NCI-H146 treated with DMSO at 0.1 percent for 48 hours (cell line): ENCODE results near the gene RCCD1.
A peak's percentile ranks its signal among the peaks of the same experiment; 100 is the strongest.

Experiments
- DNase-seq: peaks from one replicate; lab custom pipeline; 2025; ENCODE audit not compliant: unreplicated experiment; lab: John Stamatoyannopoulos, UW

RCCD1 gene

GRCh38 chr15:90962021-90962420 lies 7.3 kb downstream of the RCCD1 start:
- no peak for DNase-seq

- no peak for DNase-seq
Observed at GRCh38 chr15:90966262-90966661, 11.6 kb downstream of the RCCD1 start.

- no peak for DNase-seq
Observed at GRCh38 chr15:90967206-90967605, 12.5 kb downstream of the RCCD1 start.

GRCh38 chr15:90968434-90968833 lies 13.8 kb downstream of the RCCD1 start:
- DNase-seq: no peak

GRCh38 chr15:90970274-90970673 lies 15.6 kb downstream of the RCCD1 start:
- DNase-seq: no peak

DNA sequence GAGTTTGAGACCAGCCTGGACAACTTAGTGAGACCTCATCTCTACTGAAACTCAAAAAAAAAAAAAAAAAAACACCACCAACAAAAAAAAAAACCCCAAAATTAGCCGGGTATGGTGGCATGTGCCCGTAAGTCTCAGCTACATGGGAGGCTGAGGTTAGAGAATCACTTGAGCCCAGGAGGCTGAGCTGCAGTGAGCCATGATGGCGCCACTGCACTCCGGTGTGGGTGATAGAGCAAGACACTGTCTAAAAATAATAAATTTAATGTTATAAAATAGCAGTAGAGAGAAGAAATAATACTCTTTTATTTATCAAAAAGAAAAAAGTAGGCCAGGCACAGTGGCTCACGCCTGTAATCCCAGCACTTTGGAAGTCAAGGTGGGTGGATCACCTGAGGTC lies 17.4 kb downstream of the RCCD1 start:
- DNase-seq: no peak

GRCh38 chr15:90974216-90974615 lies 19.5 kb downstream of the RCCD1 start:
- no peak for DNase-seq

- no peak for DNase-seq
Observed at GRCh38 chr15:90979582-90979981, 24.9 kb downstream of the RCCD1 start.

GRCh38 chr15:90981681-90982080 lies 27.0 kb downstream of the RCCD1 start:
- no peak for DNase-seq

GRCh38 chr15:90982135-90982534 lies 27.5 kb downstream of the RCCD1 start:
- DNase-seq: no peak

DNA sequence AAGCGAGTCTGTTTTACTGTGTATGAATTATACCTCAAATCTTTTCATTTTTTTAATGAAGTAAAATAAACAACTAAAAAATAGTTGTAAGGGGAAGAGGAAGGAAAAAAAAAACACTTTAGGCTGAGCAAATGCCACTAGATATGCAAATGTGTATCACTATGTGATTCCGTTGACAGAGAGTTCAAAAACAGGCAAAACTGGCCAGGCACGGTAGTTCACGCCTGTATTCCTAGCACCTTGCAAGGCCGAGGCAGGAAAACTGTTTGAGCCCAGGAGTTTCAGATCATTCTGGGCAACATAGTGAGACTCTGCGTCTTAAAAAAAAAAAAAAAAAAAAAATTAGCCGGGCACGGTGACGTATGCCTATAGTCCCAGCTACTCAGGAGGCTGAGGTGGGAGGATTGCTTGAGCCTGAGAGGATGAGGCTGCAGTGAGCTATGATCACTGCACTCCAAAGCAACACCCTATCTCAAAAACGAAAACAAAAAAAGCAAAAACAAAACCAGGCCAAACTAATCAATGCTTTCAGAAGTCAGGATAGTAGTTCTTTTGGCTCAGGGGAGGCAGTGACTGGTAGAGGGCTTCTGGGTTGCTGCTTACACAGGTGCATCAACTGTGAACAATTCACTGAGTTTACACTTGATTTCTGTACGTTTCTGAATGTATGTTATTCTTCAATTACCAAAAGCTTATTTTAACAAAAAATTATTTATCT lies 32.3 kb downstream of the RCCD1 start:
- no peak for DNase-seq

GRCh38 chr15:90987561-90988141 lies 33.0 kb downstream of the RCCD1 start:
- no peak for DNase-seq

- no peak for DNase-seq
Observed at GRCh38 chr15:90988296-90988695, 33.6 kb downstream of the RCCD1 start.

DNA sequence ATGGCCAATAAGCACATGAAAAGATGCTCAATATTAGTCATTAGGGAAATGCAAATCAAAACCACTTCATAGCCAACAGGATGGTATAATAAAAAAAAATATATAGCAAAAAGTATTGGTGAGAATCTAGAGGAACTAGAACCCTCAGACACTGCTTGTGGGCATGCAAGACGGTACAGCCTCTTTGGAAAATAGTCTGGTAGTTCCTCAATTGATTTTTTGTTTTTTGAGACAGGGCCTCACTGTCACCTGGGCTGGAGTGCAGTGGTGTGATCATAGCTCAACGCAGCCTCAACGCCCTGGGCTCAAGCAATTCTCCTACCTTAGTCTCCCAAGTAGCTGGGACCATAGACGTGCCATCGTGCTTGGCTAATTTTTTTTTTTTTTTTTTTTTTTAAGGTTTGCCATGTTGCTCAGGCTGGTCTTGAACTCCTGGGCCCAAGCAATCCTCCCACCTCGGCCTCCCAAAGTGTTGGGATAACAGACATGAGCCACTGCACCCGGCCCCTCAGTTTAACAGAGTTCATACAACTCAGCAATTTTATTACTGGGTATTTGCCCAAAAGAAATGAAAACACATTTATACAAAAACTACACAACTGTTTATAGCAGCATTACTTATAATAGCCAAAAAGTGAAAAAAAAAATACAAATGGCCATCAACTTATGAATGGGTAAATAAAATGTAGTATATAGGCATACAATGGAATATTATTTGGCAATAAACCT lies 34.5 kb downstream of the RCCD1 start:
- DNase-seq: no peak

DNA sequence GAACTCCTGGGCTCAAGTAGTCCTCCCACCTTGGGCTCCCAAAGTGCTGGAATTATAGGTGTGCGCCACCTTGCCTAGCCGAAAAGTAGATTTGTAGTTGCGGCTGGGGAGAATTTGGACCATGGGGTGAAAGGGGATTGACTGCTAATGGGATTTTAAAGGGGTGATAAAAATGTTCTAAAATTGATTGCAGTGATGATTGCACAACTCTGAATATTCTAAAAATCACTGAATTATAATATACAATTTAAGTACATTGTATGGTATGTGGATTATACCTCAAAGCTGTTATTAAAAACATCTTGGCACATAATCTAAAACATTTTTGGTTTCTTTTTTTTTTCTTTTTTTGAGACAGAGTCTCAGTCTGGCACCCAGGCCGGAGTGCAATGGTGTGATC lies 35.8 kb downstream of the RCCD1 start:
- DNase-seq: no peak

- no peak for DNase-seq
Observed at GRCh38 chr15:90991587-90992285, 37.1 kb downstream of the RCCD1 start.

DNA sequence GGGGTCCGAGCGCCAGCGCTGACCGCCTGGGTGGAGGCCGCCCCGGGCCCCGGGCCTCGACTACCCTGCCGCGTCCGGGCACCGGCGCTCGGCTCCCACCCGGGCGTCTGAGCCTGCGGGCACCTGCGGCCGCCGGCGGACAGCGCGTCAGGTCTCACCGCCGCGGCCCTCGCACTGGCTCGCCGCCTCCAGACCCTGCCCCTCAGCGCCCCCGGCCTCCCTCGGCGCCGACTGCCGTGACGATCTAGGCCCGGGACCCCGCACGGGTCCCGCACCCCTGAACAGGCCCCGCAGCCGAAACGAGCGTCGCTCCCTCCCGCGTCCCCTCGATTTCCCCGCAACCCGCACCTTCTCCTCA lies 39.4 kb downstream of the RCCD1 start:
- DNase-seq: no peak

GRCh38 chr15:90994417-90995311 lies 40.0 kb downstream of the RCCD1 start, which contains the start of gene PRC1:
Gene PRC1, minus strand, starts transcription at chr15:90994535. Its CDS starts 118 bp downstream, at chr15:90994417.
- DNase-seq: peak; percentile 86

DNA sequence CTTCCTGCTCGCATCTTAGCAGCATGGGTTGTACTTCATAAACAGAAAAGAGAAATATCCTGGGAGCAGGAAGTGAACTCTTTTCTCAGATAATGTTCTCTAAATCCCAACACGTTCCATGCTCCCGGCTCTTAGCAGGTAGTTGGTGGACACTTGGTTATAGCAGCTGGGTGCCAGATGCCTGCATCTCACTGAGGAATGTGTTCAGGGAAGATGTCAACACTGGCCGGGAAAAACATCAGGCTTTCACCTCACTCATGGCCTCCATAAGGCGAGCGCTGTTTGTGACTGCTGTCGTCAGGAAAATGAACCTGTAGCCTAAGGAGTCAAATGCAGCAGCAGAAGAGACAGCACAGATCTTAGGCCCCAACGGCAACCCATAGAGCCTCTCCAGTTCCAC lies 44.1 kb downstream of the RCCD1 start:
- no peak for DNase-seq

DNA sequence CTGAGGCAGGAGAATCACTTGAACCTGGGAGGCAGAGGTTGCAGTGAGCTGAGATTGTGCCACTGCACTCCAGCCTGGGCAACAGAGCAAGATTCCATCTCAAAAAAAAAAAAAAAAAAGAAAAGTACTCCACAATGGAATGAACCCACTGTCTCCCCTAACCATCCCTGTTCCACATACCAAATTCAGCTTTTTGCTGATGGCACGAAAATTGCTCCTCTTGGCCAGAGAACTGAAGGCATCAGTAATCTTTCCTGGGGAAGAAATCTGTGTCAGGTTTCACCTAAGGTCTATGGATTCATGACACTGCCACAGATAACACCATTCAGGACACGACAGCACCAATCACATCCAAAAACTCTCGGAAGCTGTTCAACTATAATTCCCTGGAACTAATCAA lies 46.5 kb downstream of the RCCD1 start:
- DNase-seq: no peak

DNA sequence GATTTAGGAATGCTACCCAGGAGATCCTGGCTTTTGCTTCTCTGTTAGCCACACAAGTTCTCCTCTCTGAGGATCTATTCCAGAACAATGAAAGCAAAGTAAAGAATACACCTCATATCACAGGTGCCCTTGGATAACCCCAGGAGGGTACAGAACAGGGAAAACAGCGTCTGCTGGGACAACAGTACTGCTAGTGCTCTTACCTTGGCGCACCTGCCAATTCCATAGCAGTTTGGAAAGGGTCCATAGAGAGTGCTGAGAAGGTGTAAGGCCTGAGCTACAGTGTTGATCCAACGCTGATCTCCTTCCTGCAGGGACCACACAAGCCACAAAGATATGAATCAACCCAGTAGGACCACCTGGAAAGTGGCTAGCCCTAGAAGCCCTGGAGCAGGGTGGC lies 52.6 kb downstream of the RCCD1 start:
- no peak for DNase-seq
